Adrenal gland (tissue), 5 donors: ENCODE data around the gene UBE2J2.

Experiments used
- POLR2A ChIP-seq, 2 donors: fragments of 450-650 bp; IDR thresholded peaks; one replicate each; pipeline ENCODE4 v1.6.1; 2017; ENCODE audit warnings: antibody characterized with exemption in 2 of 2, mild to moderate bottlenecking in 2 of 2, moderate library complexity in 1 of 2
- TF ChIP-seq, protein P1 (sequence below), 6 experiments: fragments of 450-650 bp in 4 of 6; fragments of 200-600 bp in 2 of 6; sonication (generic) in 1 of 6; IDR thresholded peaks; 1 replicate in 5 of 6; 2 replicates in 1 of 6; pipeline versions ENCODE4 v1.5.1 to v1.8.0; 2016 to 2021; ENCODE audit warnings: antibody characterized with exemption in 6 of 6, mild to moderate bottlenecking in 2 of 6, moderate library complexity in 1 of 6
- donor health status: DM: no; HTN: no; CAD: no.

DNA sequence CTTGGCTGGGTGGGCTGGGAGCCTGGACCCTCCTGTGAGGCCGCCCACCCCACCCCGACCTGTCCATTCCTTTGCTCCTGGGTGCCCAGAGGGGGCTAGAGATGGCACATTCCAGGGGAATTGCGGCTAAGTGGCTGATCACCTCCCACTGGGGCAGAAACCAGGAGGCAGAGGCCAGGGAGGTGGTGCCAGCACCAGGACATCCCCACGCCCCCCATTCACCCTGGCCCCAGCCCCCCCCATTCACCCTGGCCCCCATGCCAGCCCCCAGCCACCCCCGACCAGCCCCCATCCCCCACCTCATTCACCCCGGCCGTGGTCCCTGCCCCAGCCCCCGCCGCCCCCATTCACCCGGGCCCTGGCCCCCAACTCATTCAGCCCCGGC, 33.3 kb downstream of the UBE2J2 start:
- TF ChIP-seq, protein P1, sequence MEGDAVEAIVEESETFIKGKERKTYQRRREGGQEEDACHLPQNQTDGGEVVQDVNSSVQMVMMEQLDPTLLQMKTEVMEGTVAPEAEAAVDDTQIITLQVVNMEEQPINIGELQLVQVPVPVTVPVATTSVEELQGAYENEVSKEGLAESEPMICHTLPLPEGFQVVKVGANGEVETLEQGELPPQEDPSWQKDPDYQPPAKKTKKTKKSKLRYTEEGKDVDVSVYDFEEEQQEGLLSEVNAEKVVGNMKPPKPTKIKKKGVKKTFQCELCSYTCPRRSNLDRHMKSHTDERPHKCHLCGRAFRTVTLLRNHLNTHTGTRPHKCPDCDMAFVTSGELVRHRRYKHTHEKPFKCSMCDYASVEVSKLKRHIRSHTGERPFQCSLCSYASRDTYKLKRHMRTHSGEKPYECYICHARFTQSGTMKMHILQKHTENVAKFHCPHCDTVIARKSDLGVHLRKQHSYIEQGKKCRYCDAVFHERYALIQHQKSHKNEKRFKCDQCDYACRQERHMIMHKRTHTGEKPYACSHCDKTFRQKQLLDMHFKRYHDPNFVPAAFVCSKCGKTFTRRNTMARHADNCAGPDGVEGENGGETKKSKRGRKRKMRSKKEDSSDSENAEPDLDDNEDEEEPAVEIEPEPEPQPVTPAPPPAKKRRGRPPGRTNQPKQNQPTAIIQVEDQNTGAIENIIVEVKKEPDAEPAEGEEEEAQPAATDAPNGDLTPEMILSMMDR (IDR thresholded peaks at IDR 0.05), result no peak
- no peak for TF ChIP-seq POLR2A (IDR thresholded peaks at IDR 0.05)
